ENCODE data around the gene BLOC1S5.
"Not testable (repeated sequence)": the region's sequence is repeated elsewhere in the genome, so short reads cannot be mapped to it uniquely, and the experiment has no call there.

The BLOC1S5 gene

DNA sequence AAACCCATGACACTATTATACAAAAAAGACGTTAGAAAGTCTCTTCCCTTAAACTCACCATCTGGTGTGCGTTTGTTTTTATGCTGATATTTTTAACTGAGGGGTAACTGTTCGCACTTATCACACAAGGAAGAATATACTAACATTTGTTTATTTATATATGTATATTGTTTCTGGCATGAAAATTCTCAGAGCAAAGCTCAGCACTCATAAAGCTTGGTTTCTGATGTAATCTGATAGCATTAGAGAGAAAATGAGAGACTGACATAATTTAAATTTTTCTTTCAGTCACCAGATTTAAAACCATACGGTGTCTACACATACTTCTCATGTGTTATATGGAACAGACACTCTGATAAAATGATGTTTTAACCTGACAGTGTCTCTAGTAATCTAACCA lies 6.9 kb downstream of the BLOC1S5 start:
- in situ Hi-C loops (cut with MboI; ENCODE audit: low pct_unique_long_range_greater_than_20kb, low sequenced_read_pairs) = no loop called here
- DNase-seq = no peak

DNA sequence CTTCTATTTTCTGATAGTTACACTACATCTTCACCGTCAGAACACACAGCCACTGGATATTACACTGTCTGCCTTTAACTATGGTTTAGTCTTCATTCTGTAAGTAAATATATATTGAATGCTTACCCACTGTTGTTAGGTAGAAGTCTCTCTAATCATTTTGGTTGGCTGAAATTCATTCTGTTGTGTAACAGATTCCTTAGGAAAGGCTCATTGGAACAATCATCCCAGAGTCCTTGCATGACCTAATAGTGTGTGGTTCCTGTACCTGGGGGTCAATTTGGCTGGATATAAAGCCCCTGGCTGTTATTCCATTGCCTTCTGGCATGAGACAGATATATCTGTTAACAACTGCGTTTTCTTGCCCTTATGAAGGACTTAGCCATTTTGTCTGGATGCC lies 9.9 kb downstream of the BLOC1S5 start:
- in situ Hi-C loops (cut with MboI; ENCODE audit: low pct_unique_long_range_greater_than_20kb, low sequenced_read_pairs) = no loop called here
- DNase-seq = no peak

DNA sequence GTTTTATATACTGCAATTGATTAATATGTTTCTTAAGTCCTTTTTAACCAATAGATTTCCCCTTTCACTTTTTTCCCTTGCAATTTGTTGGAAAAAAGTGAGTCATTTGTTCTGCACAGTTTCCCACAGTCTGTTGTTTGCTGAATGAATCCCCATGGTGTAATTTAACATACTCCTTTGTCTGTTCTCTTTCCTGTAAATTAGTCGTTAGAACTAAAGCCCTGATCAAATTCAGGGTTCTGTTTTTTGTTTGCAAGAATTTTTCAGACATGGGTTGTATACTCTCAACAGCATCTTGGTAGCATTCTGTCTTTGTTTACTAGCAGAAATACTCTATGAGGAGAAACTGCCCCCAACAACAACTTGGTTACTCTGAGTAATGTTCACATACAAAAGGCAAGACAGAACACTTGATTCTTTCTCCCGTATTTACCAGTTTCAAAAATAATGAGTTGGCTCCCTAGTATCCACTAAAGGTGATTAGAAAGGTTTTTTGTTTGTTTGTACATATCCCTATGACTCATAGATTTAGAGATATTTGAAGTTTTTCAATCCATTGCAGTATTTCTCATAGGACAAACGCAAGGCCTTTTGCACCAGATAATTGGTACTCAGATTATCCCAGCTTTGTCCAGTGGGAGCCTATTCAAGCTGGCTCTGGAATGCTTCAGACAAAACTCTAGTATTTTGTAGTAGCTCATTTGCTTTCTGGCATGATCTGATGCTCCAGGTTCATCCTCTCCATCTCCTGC lies 16.5 kb downstream of the BLOC1S5 start:
- no peak for DNase-seq
- in situ Hi-C loops (cut with MboI; ENCODE audit: low pct_unique_long_range_greater_than_20kb, low sequenced_read_pairs) = no loop called here

DNA sequence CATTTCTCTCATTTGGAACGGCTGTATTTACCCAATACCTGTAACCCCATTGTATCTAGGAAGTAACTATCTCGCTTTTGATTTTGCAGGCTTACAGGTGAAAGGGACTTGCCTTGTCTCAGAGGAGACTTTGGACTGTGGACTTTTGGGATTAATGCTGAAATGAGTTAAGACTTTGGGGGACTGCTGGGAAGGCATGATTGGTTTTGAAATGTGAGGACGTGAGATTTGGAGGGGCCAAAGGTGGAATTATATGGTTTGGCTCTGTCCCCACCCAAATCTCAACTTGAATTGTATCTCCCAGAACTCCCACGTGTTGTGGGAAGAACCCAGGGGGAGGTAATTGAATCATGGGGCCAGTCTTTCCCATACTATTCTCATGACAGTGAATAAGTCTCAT lies 18.4 kb downstream of the BLOC1S5 start:
- in situ Hi-C loops (cut with MboI; ENCODE audit: low pct_unique_long_range_greater_than_20kb, low sequenced_read_pairs) = not testable (repeated sequence)

DNA sequence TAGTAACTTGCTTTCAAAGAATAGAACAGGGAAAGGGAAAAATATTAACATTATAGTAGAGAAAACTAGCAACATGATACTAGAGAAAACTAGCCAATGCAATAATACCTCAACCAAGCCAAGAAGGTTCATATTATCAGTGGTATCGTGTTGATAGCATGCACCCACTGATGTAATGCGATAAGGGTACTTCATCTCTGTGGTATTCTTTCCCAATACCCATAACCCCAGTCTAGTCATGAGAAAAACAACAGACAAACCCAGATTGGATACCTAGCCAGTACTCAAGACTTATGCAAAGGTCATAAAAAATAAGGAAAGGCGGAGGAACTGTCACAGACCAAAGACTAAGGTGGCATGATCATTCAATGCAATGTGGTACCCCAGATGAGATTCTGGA lies 21.0 kb downstream of the BLOC1S5 start:
- in situ Hi-C loops (cut with MboI; ENCODE audit: low pct_unique_long_range_greater_than_20kb, low sequenced_read_pairs) = no loop called here
- DNase-seq = no peak

More for the DNA sequence above, 18.4 kb downstream of the BLOC1S5 start:
- DNase-seq = not testable (repeated sequence)

DNA sequence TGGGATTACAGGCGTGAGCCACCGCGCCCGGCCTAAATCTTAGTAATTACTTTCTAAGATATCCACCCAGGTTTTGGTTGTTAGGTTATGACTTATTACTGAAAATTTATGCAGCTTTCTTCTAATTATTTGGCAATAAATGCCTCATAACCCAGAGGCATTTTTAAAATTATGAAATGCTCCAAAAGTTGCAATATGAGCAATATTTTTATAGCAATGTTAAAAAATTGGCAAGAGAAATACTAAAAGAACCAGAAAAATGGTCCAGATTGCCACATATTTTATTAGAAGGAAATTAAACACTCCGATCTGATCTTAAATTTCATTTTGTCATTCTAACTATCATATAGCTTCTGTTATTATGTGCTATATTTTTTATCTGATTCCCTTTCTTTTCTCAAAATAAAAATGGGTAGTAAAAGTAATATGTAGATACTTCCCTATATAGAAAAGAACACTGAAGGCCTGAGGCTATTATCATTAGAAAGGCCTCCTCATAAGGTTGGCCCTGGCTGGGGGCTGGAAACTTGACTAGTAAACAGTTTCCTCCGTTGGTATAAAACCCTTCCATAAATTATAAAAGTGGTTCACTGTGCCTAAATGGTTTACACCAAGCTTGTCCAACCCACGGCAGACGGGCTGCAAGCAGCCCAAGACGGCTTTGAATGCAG lies 22.1 kb downstream of the BLOC1S5 start:
- DNase-seq = no peak
- in situ Hi-C loops (cut with MboI; ENCODE audit: low pct_unique_long_range_greater_than_20kb, low sequenced_read_pairs) = no loop called here

DNA sequence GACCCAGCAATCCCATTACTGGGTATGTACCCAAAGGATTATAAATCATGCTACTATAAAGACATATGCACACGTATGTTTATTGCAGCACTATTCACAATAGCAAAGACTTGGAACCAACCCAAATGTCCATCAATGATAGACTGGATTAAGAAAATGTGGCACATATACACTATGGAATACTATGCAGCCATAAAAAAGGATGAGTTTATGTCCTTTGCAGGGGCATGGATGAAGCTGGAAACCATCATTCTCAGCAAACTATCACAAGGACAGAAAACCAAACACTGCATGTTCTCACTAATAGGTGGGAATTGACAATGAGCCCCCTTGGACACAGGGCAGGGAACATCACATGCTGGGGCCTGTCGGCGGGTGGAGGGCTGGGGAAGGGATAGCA lies 30.1 kb downstream of the BLOC1S5 start:
- DNase-seq; in situ Hi-C loops (cut with MboI; ENCODE audit: low pct_unique_long_range_greater_than_20kb, low sequenced_read_pairs): not testable (repeated sequence)

DNA sequence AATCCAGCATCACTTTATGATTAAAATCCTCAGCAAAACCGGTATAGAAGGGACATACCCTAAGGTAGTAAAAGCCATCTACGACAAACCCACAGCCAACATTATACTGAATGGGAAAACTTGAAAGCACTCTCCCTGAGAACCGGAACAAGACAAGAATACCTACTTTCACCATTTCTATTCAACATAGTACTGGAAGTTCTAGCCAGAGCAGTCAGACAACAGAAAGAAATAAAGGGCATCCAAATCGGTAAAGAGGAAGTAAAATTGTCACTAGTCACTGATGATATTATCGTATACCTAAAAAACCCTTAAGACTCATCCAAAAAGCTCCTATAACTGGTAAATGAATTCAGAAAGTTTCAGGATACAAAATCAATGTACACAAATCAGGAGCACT lies 33.3 kb downstream of the BLOC1S5 start:
- peak; percentile 4 for DNase-seq

DNA sequence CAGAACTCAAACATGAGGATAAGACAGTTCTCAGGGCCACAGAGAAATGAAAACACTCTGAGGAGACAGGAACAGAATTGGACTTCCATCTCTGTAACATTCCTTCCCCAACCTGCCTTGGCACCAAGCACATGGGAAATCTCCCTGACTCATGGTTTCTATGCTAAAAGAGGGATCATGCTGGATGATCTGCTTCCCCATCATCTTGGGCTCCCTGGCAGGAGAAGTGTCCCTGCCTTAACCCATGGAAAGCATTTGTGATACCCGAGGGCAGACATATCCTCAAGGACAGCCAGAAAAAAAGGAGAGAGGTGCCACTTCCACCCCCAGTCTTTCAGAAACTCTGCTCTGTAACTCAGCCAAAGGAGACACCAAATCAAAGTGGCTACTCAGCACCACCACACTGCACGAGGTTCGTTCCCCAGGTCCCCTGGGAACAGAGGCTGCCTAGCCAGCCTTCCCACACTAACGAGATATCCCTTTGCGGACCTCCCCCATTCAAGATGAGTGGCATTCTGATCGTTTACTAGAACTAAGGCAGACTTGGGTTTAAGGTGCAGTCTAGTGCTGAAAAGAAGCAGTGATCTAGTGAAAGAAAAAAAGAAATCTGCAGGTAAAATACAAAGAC lies 34.8 kb downstream of the BLOC1S5 start:
- no peak for DNase-seq
- in situ Hi-C loops (cut with MboI; ENCODE audit: low pct_unique_long_range_greater_than_20kb, low sequenced_read_pairs) = no loop called here

More for the DNA sequence above, 33.3 kb downstream of the BLOC1S5 start:
- in situ Hi-C loops (cut with MboI; ENCODE audit: low pct_unique_long_range_greater_than_20kb, low sequenced_read_pairs) = no loop called here

DNA sequence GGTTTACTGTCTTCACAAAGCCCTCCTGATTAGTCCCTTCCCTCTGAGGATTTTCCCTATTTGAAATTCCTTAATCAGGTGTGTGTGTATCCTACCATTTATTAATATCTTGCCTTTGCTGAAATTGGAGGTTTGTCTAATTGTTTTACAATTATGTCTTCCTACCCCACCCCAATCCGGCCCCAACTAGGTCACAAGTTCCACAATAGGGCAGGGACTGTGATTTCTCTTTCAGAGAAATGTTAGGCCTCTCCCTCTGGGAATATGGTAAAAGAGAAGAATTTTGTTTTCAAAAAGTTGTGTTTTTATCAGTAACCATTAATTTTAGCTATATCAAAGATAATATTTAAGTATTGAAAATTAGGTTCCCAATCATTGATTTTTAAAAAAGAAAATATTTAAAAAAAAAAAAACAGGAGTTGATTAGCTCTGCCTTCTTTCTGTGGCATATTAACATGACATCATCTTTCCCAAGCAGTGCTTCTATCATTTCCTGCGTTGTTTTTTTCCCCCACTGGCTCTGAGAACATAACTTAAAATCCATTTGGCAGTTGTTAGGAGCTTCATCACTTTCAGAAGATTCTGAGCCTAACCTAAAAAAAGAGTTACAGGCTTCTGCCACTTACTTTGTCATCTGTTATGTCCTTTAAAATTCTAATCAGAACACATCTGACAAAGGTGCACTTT lies 36.1 kb downstream of the BLOC1S5 start:
- DNase-seq = no peak
- in situ Hi-C loops (cut with MboI; ENCODE audit: low pct_unique_long_range_greater_than_20kb, low sequenced_read_pairs) = no loop called here

DNA sequence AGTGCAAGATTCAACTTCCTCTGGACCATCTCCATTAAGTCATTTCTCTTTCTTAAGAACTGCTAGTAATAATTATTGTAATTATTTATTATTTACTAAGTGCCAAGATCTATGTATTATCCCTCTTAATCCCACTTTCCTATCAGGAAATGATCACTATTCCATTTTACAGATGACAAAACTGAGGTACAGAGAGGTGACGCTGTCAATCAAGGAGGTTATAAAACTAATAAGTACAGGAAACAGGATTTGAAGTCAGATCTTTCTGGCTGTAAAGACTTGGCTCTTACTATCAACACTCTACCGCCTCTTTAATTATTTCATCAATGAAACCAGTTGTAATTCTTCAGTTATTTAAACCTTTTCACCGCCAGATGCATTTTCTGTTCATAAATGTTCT lies 37.4 kb downstream of the BLOC1S5 start:
- no peak for DNase-seq
- in situ Hi-C loops (cut with MboI; ENCODE audit: low pct_unique_long_range_greater_than_20kb, low sequenced_read_pairs) = no loop called here

DNA sequence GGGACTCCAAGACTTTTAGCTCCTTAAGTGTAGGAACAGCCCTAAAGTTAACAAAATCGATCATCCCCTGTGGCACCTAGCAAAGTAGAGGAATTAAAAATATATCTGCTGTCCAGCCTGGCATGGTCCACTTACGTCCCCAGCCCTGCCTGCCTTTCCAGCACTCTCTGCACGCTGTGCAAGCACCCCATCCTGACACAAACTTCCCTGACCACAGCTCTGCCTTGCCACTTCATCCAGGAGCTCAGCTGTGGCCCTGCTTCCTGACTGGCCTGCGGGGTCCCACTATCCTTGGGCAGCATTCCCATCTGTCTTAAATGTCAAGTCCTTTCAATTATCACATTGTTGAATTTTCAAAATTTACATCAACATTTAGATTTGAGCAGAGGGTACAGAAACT lies 39.0 kb downstream of the BLOC1S5 start:
- DNase-seq = no peak
- in situ Hi-C loops (cut with MboI; ENCODE audit: low pct_unique_long_range_greater_than_20kb, low sequenced_read_pairs) = no loop called here

DNA sequence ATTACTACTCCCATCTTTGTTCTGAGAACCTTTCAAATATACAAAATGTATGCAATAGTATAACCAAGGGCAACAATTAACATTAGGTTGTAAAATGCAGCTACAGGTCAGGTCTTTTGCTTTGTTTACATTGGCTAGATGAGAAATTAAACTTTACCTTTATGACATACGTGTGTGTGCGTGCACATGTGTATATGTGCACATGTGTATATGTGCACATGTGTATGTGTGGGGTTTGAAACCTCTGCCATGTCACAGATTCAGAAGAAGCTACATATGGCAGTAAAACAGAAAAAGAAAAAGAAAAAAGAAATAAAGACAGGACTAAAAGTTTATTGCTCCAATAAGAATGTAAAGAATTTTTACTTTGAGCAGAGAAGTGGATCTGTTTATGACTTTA lies 40.6 kb downstream of the BLOC1S5 start:
- DNase-seq = no peak
- in situ Hi-C loops (cut with MboI; ENCODE audit: low pct_unique_long_range_greater_than_20kb, low sequenced_read_pairs) = no loop called here

DNA sequence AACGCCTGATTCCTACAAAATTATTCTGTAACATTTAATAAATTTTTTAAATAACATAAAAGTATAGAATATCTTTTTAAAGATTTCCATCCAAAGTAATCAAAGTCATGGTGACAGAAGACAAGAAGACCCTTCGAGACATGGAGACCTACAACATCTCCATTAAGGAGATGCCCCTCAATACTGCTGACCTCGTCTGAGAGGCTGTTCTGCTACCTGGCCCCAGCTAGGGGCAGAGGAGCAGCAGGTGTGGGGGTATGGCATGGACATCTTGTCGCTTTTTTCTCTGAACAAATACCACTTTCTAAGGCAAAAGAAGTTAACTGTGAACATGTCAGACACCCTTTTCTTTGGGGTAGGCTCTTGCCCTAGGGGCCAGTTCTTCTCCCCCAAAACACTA lies 44.1 kb downstream of the BLOC1S5 start:
- in situ Hi-C loops (cut with MboI; ENCODE audit: low pct_unique_long_range_greater_than_20kb, low sequenced_read_pairs) = no loop called here
- no peak for DNase-seq

DNA sequence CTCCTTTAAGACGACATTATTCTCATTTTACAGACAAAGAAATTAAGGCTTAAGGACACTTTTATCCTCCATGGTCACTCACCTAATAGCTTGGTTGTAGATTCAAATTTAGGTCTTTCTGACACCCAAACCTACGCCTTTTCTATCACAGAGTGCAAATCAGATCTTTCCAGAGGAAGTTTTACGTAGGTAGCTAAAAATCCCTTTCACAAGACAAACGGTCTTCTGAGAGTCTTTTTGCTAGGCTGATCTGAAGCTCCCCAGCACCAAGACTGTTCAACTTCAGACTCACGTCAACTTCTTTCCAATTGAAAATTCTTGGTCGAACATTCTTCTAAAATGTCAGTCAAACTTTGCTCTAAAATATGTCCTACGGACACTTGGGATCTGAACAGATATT lies 46.5 kb downstream of the BLOC1S5 start:
- in situ Hi-C loops (cut with MboI; ENCODE audit: low pct_unique_long_range_greater_than_20kb, low sequenced_read_pairs) = no loop called here
- no peak for DNase-seq

DNA sequence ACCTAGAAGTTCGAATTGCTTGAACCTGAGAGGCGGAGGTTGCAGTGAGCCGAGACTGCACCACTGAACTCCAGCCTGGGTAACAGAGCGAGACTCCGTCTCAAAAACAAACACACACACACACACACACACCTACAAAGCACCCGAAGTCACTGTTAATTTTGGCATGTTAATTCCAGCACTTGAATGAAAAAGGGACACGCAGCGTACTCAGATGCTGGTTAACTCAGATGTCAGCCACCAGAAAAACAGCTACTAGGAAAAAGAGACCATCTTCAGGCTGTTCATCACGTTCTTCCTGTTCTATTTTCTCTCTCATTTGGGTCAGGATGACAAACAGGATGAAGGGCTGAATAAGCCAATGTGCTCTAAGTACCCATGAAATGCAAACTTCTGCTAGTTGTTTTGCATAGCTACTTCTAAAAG lies 46.9 kb downstream of the BLOC1S5 start:
- in situ Hi-C loops (cut with MboI; ENCODE audit: low pct_unique_long_range_greater_than_20kb, low sequenced_read_pairs) = no loop called here
- no peak for DNase-seq

DNA sequence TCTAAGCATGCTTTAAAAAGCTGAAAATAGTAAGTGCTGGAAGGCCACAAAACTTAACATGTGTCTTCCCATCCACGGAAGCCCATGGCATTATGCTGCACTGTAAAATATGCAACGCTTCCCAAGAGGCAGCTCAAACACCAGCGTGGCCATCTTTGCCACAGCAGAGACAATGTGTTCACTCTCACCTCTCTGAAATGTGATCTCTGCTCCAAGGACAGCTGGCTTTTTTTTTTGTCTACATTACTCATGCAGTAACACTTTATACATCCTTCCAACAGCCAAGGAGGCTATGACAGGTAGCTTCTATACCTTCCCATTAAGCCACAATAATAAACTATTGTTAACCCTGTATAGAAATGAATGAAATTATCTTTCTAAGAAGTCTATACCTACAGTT lies 49.2 kb downstream of the BLOC1S5 start:
- in situ Hi-C loops (cut with MboI; ENCODE audit: low pct_unique_long_range_greater_than_20kb, low sequenced_read_pairs) = no loop called here
- no peak for DNase-seq

DNA sequence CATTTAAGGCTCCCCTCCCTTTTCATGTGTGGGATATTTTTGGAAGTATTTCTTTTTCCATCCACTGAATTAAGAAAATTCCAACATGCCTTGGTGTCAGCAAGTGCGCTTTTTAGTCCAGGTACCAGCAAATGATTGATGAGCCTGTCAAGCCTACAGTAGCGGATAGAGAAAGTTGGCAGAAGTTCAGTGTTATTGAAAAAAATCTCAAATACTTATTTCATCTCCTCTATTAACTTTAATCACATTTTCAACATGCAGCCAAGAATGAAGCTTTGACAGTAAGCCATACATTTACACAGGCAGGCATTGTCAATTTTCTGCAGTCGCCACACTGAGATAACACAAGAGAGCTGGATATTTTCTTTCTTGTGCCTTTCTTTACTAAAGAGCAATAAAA lies 50.4 kb downstream of the BLOC1S5 start:
- in situ Hi-C loops (cut with MboI; ENCODE audit: low pct_unique_long_range_greater_than_20kb, low sequenced_read_pairs) = no loop called here
- no peak for DNase-seq

DNA sequence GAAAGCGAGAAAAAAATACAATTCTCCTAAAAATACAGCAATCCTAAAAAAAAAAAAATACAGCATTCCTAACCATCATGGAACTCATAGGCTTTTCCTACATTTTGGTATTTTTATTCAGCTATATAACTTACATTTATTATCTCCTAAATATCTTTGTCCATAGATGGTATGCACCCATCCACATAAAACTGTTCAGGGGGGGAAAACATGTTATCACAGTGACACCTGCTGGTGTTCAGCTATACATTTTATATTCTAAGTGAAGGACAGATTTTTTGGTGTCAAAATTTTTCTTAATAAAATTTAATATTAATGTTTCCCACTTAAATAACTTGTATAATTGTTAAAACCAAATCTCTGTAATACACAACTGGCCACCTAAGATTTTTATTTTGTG lies 58.0 kb downstream of the BLOC1S5 start:
- in situ Hi-C loops (cut with MboI; ENCODE audit: low pct_unique_long_range_greater_than_20kb, low sequenced_read_pairs) = no loop called here

DNA sequence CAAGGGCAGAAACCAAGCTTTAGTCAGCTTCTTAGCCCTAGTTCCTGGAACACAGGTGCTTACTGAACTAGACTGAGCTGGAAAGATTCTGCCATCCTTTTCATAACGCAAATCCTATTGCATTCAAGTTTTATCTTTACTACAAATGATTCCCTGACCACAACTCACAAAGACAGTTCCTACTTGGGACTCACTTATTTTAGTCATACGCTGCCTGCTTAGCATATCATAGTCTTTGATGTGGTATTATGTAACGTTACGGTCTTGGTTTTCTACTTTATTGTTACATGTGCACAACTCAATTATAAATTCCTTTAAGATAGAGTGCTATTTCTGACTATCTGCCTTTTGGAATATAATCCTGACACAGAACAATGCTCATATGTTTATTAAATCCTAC lies 59.1 kb downstream of the BLOC1S5 start:
- in situ Hi-C loops (cut with MboI; ENCODE audit: low pct_unique_long_range_greater_than_20kb, low sequenced_read_pairs) = no loop called here

More for the DNA sequence above, 58.0 kb downstream of the BLOC1S5 start:
- peak; percentile 37 for DNase-seq

More for the DNA sequence above, 59.1 kb downstream of the BLOC1S5 start:
- DNase-seq = no peak
